Adrenal gland (tissue), 5 donors: Measurements from ENCODE around the gene CCDC201.

Experiments used
- POLR2A ChIP-seq, 2 donors: fragments of 450-650 bp; IDR thresholded peaks; one replicate each; pipeline ENCODE4 v1.6.1; 2017; ENCODE audit warnings: antibody characterized with exemption in 2 of 2, mild to moderate bottlenecking in 2 of 2, moderate library complexity in 1 of 2
- TF ChIP-seq, protein P1 (sequence below), 6 experiments: fragments of 450-650 bp in 4 of 6; fragments of 200-600 bp in 2 of 6; sonication (generic) in 1 of 6; IDR thresholded peaks; 1 replicate in 5 of 6; 2 replicates in 1 of 6; pipeline versions ENCODE4 v1.5.1 to v1.8.0; 2016 to 2021; ENCODE audit warnings: antibody characterized with exemption in 6 of 6, mild to moderate bottlenecking in 2 of 6, moderate library complexity in 1 of 6
- donor health status: DM: no; HTN: no; CAD: no.

DNA sequence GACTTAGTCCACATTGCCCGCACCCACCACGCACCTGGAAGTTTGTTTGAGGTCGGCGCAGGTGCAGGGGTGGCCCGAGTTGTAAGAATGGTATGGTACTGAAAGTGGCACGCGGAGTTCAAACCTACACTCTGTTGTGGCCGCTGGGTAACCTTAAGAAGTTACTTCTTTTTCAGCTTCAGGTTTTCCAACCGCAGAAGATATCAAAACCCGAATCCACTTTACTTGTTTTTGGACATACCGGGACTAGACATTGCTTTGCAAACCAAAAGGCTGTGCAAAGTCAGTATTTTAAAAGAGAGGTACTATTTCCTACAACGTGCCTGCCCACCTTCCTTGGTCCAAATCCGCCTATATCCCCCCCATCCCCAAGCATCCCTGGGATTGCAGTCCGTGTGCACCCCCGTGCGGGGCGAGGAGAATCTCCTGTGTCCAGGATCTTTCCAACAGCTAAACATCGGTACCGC lies 47.1 kb upstream of the CCDC201 start:
- TF ChIP-seq, protein P1, sequence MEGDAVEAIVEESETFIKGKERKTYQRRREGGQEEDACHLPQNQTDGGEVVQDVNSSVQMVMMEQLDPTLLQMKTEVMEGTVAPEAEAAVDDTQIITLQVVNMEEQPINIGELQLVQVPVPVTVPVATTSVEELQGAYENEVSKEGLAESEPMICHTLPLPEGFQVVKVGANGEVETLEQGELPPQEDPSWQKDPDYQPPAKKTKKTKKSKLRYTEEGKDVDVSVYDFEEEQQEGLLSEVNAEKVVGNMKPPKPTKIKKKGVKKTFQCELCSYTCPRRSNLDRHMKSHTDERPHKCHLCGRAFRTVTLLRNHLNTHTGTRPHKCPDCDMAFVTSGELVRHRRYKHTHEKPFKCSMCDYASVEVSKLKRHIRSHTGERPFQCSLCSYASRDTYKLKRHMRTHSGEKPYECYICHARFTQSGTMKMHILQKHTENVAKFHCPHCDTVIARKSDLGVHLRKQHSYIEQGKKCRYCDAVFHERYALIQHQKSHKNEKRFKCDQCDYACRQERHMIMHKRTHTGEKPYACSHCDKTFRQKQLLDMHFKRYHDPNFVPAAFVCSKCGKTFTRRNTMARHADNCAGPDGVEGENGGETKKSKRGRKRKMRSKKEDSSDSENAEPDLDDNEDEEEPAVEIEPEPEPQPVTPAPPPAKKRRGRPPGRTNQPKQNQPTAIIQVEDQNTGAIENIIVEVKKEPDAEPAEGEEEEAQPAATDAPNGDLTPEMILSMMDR (IDR thresholded peaks at IDR 0.05) = no peak
- no peak for TF ChIP-seq POLR2A (IDR thresholded peaks at IDR 0.05)
